ENCODE measurements around the gene USP11. TPM values are rescaled to one million over a fixed set of nuclear protein-coding genes. Genes with fewer than 3 reads are reported as not detected.
A peak's percentile ranks its signal among the peaks of the same experiment; 100 is the strongest.

USP11 gene
- total and polyA plus RNA-seq, 2 of the 4 experiments (the other 2 are of a cell fraction), result 33.5 to 59.7 TPM

DNA sequence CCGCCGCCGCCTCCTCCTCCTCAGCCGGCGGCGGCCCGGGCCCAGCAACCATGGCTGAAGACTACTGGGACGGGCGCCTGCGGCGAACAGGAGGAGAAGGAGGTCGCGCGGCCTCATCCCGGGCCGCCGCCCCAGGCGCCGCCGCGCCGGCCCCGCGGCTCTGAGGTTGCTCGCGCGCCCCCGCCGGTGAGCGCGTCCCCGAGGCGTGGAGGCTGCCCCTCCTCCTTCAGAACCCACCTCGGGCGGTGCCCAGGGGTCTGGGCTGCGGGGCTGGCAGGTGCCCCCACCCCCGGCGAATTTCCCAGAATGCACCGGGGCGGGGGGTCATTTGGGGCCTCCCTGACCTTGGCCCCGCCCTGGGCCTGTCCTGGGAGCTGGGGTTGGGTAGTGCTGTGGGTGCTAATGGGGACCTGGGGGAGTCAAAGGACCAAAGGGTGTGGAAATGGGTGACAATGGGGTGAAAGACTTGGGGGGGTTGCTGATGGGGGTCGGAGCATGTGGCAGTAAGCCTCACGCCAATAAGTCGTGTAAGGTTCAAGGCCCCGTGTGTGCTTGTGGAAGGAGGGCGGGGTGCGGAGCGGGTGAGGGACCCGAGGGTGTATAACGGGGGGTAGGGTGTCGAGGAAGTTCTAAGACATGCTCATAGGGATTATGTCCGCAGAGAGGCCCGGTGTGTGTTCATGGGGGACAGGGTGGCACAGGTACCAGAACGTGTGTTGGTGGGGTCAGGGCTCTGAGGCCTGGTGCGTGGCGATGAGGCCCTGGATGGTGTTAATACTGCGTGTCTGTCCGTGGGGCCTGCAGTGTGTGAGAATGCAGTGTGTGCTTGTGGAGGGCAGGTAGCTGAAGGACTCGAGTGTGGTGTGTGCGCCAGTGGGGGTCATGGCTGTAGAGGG is 13.6 kb upstream of the USP11 start:
- Histone ChIP-seq H2BK15ac (ENCODE audit: low read depth, low read length) (no peak overlapping the region), H3K4me3 (ENCODE audit: insufficient read depth, low read depth, low read length) (peak overlapping the region; percentile 54), H3K4me1 (ENCODE audit: control insufficient read depth, insufficient read depth, low read length) (peaks cover 10% of the 10 kb centered on the region; the same call in 1 of the 2 replicates), H3K4ac (ENCODE audit: low read depth, low read length) (peak overlapping the region; percentile 64), H2AFZ (replicated peaks; ENCODE audit: low read length, poor library complexity) (peak overlapping the region; percentile 93), H3K18ac (ENCODE audit: low read depth, low read length) (no peak overlapping the region; the same call in 1 of the 2 replicates), H2AK9ac (replicated peaks; ENCODE audit: low read depth, low read length, poor library complexity) (peak overlapping the region; percentile 83), H3K27me3 (ENCODE audit: control insufficient read depth, insufficient read depth, low read length) (no peaks in the 10 kb centered on the region), H2AK5ac (ENCODE audit: low read depth, low read length) (peak overlapping the region; percentile 79), H4K8ac (ENCODE audit: low read depth in 2 of 2, low read length in 2 of 2) (peak overlapping the region in 1 of 2 experiments; percentile 58; a peak in 1 of 4 replicates), H4K20me1 (ENCODE audit: insufficient read depth, low read length) (peaks cover 86% of the 10 kb centered on the region), H3K9me3 (ENCODE audit: control insufficient read depth, insufficient read depth, low read length) (no peaks in the 10 kb centered on the region), H3K9ac (ENCODE audit: low read depth, low read length) (peak overlapping the region; percentile 83), H3K56ac (ENCODE audit: extremely low read depth, insufficient read depth, low read length) (peak overlapping the region; percentile 19; the same call in 1 of the 2 replicates), H3K23ac (ENCODE audit: low read depth, low read length) (peak overlapping the region; percentile 82), H4K5ac (ENCODE audit: low read depth, low read length) (no peak overlapping the region), H3K9me1 (ENCODE audit: insufficient read depth, low read length) (peaks cover 30% of the 10 kb centered on the region), H2BK20ac (ENCODE audit: low read depth, low read length) (no peak overlapping the region), H3K14ac (replicated peaks; ENCODE audit: low read depth, low read length) (peak overlapping the region; percentile 38), H3K36me3 (ENCODE audit: control insufficient read depth, insufficient read depth, low read length) (peaks cover 38% of the 10 kb centered on the region), H2BK120ac (ENCODE audit: low read depth, low read length) (no peak overlapping the region), H3K79me1 (ENCODE audit: low read depth in 1 of 2, low read length in 2 of 2) (peaks cover 0 to 35% of the 10 kb centered on the region in 2 experiments; a peak in 2 of 4 replicates), H3K4me2 (ENCODE audit: low read depth, low read length) (peak overlapping the region; percentile 98), H3K27ac (ENCODE audit: insufficient read depth, low read length) (peak overlapping the region; percentile 60), H4K91ac (ENCODE audit: insufficient read depth, low read depth, low read length) (no peak overlapping the region), H2BK5ac (ENCODE audit: low read depth, low read length, poor library complexity, severe bottlenecking) (peak overlapping the region; percentile 39)
- in situ Hi-C loops (cut with MboI; ENCODE audit: low sequenced_read_pairs) (loop anchor here (25.0 kb wide), 1 partner anchor 418 kb away; the partner anchor contains the start of gene CFP), intact Hi-C loops (cut with micrococcal nuclease) (loop anchor here (1.0 kb wide), 1 partner anchor 93 kb away; no protein-coding TSS in a partner anchor), dilution Hi-C loops (cut with HindIII; ENCODE audit: low sequenced_read_pairs, unreplicated experiment) (no loop called here)
- no peak for DNase-seq
- 30% methylated on average over 20 of the region's 60 CpGs; no CpG with 5 or more reads in 1 of the 2 experiments for WGBS, 2 experiments (ENCODE audit: extremely low coverage in 2 of 2, insufficient read length in 1 of 2)
- CTCF ChIA-PET, result no interaction called here
- POLR2A ChIA-PET (ENCODE audit: unreplicated experiment), result no interaction called here
- TF ChIP-seq RAD21 (IDR thresholded peaks at IDR 0.05; ENCODE audit: low read length), result no peak
- peak; percentile 11; the same call in 1 of the 2 replicates for TF ChIP-seq MAZ (IDR thresholded peaks at IDR 0.05; ENCODE audit: borderline replicate concordance, low read depth, low read length)
- TF ChIP-seq, protein P1, sequence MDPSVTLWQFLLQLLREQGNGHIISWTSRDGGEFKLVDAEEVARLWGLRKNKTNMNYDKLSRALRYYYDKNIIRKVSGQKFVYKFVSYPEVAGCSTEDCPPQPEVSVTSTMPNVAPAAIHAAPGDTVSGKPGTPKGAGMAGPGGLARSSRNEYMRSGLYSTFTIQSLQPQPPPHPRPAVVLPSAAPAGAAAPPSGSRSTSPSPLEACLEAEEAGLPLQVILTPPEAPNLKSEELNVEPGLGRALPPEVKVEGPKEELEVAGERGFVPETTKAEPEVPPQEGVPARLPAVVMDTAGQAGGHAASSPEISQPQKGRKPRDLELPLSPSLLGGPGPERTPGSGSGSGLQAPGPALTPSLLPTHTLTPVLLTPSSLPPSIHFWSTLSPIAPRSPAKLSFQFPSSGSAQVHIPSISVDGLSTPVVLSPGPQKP (IDR thresholded peaks at IDR 0.05; ENCODE audit: borderline replicate concordance, low read depth, low read length), result no peak
- TF ChIP-seq, protein P2, sequence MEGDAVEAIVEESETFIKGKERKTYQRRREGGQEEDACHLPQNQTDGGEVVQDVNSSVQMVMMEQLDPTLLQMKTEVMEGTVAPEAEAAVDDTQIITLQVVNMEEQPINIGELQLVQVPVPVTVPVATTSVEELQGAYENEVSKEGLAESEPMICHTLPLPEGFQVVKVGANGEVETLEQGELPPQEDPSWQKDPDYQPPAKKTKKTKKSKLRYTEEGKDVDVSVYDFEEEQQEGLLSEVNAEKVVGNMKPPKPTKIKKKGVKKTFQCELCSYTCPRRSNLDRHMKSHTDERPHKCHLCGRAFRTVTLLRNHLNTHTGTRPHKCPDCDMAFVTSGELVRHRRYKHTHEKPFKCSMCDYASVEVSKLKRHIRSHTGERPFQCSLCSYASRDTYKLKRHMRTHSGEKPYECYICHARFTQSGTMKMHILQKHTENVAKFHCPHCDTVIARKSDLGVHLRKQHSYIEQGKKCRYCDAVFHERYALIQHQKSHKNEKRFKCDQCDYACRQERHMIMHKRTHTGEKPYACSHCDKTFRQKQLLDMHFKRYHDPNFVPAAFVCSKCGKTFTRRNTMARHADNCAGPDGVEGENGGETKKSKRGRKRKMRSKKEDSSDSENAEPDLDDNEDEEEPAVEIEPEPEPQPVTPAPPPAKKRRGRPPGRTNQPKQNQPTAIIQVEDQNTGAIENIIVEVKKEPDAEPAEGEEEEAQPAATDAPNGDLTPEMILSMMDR (conservative IDR thresholded peaks at IDR 0.05; ENCODE audit: low read depth, low read length), result no peak
- ATAC-seq (ENCODE audit: low read depth), result peak; percentile 0
- BruUV-seq (replicated peaks), result no TSS peak

Data from IMR-90 (cell line).